Nephron (organoid): Measurements from ENCODE around the gene MAPKAP1.

Source experiments
- H3K27ac Mint-ChIP-seq, 3 experiments: 2 replicates each; pipeline ENCODE4 v1.8.0; 2020; ENCODE audit warnings: mixed read lengths in 3 of 3, mild to moderate bottlenecking in 2 of 3, moderate library complexity in 1 of 3
- H3K27me3 Mint-ChIP-seq: 2 replicates; pipeline ENCODE4 v1.8.0; 2021; ENCODE audit warnings: low read depth, mild to moderate bottlenecking, moderate library complexity, mixed read lengths
- H3K36me3 Mint-ChIP-seq: 2 replicates; pipeline ENCODE4 v1.8.0; 2020; ENCODE audit warnings: low read depth, mixed read lengths
- H3K4me1 Mint-ChIP-seq: 2 replicates; pipeline ENCODE4 v1.8.0; 2020; ENCODE audit warnings: mixed read lengths
- H3K4me3 Mint-ChIP-seq, 3 experiments: 2 replicates each; pipeline ENCODE4 v1.8.0; 2020; ENCODE audit warnings: mild to moderate bottlenecking in 3 of 3, mixed read lengths in 3 of 3, moderate library complexity in 2 of 3
- H3K9me3 Mint-ChIP-seq: 2 replicates; pipeline ENCODE4 v1.8.0; 2020; ENCODE audit warnings: mixed read lengths
- CTCF ChIP-seq, 3 experiments: fragments of 200-600 bp; sonication (generic); IDR thresholded peaks; one replicate each; pipeline ENCODE4 v1.5.0; 2021; ENCODE audit warnings: antibody characterized with exemption in 3 of 3; ENCODE audit not compliant: unreplicated experiment in 3 of 3

MAPKAP1 gene

GRCh38 chr9:125706651-125707471 is at the start of gene MAPKAP1:
MAPKAP1 (minus strand) TSS chr9:125707208; CDS start chr9:125672574, 34,634 bp downstream.
- H3K4me1 Mint-ChIP-seq: peaks cover 24% of the 10 kb centered on the region
- H3K27me3 Mint-ChIP-seq: no peaks in the 10 kb centered on the region
- H3K36me3 Mint-ChIP-seq: peaks cover 6% of the 10 kb centered on the region
- peak within 1 kb of the TSS; percentile 85 to 90 (median 88) for H3K4me3 Mint-ChIP-seq
- no peaks in the 10 kb centered on the region for H3K9me3 Mint-ChIP-seq
- peak within 1 kb of the TSS; percentile 68 to 86 (median 81) for H3K27ac Mint-ChIP-seq
- TF ChIP-seq CTCF (IDR thresholded peaks at IDR 0.05; ENCODE audit: unreplicated experiment in 3 of 3): no peak

- peaks cover 37% of the 10 kb centered on the region for H3K27me3 Mint-ChIP-seq
- TF ChIP-seq CTCF (IDR thresholded peaks at IDR 0.05; ENCODE audit: unreplicated experiment in 3 of 3): no peak
Measured at GRCh38 chr9:125756518-125756917, 49.5 kb upstream of the MAPKAP1 start.

GRCh38 chr9:125755340-125755739 is 48.3 kb upstream of the MAPKAP1 start:
- Mint-ChIP-seq H3K27ac (no peak overlapping the region), H3K4me1 (peaks cover 21% of the 10 kb centered on the region), H3K9me3 (no peaks in the 10 kb centered on the region), H3K27me3 (peaks cover 43% of the 10 kb centered on the region), H3K36me3 (peaks cover 16% of the 10 kb centered on the region), H3K4me3 (no peak overlapping the region)
- TF ChIP-seq CTCF (IDR thresholded peaks at IDR 0.05; ENCODE audit: unreplicated experiment in 3 of 3): no peak

More at GRCh38 chr9:125756518-125756917, 49.5 kb upstream of the MAPKAP1 start:
- H3K4me3 Mint-ChIP-seq: no peak overlapping the region
- H3K36me3 Mint-ChIP-seq: peaks cover 12% of the 10 kb centered on the region
- H3K9me3 Mint-ChIP-seq: no peaks in the 10 kb centered on the region
- H3K27ac Mint-ChIP-seq: no peak overlapping the region
- H3K4me1 Mint-ChIP-seq: peaks cover 15% of the 10 kb centered on the region

DNA sequence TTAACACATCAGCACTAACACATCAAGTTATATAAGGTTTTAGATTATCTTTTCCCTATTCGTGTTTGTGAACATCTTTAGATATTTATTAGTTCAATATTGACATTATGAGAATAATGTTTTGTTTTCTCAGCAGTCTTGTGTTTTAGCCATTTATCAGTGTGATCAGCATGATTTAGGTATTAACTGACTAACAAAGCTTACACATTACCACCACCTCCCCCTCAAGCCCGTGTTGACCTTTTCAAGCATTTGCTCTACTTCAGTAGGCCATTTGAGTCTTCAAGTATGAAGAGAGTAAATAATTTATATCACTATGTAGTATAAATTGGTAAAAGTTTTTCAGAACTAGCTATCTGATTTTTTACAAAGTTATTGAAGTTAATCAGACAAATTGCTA is 47.1 kb upstream of the MAPKAP1 start:
- Mint-ChIP-seq H3K27ac (no peak overlapping the region), H3K36me3 (peaks cover 20% of the 10 kb centered on the region), H3K4me3 (no peak overlapping the region), H3K27me3 (peaks cover 42% of the 10 kb centered on the region), H3K4me1 (peaks cover 25% of the 10 kb centered on the region), H3K9me3 (no peaks in the 10 kb centered on the region)
- TF ChIP-seq CTCF (IDR thresholded peaks at IDR 0.05; ENCODE audit: unreplicated experiment in 3 of 3): no peak

DNA sequence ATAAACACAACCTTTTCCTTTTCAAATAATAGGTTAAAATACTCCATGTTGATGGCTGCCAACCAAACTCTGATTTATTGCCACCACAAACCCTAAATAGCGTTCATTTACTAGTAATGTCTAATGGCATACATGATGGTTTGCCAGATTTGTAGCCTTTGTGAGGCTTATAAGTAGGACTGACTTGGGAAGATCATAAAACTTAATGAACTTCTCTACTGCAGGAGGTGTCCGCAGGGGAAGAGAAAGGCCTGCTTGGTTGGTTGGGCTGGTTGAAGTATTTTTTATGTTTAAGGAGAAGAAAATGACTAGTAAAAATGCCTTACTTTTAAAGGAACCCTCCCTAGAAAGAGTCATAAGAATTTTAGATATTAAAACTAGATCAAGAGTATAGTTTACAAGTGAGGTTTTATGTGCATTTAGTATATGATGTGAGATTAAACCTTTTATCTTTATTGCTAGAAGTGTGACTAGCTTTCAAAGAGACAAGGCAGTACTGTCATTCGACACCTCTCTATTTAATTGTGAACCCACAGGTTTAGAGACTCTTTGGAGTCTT is 45.1 kb upstream of the MAPKAP1 start:
- Mint-ChIP-seq H3K4me1 (peaks cover 32% of the 10 kb centered on the region), H3K27ac (peak overlapping the region in 1 of 3 experiments; percentile 19), H3K9me3 (no peaks in the 10 kb centered on the region), H3K4me3 (peak overlapping the region; percentile 37 to 53 (median 49)), H3K36me3 (peaks cover 25% of the 10 kb centered on the region), H3K27me3 (peaks cover 44% of the 10 kb centered on the region)
- no peak for TF ChIP-seq CTCF (IDR thresholded peaks at IDR 0.05; ENCODE audit: unreplicated experiment in 3 of 3)
